GM18519 (cell line): ENCODE measurements around the gene B4GALT6.

ENCODE experiments used
- ATAC-seq: cut with Tn5 transposase; IDR thresholded peaks from one replicate; pipeline ENCODE4 v1.9.1; 2021; ENCODE audit warnings: mild to moderate bottlenecking, moderate library complexity; ENCODE audit not compliant: unreplicated experiment, low FRiP score

The B4GALT6 gene

GRCh38 chr18:31661965-31662364 is 22.4 kb downstream of the B4GALT6 start:
- no peak for ATAC-seq

- ATAC-seq, result no peak
Measured at GRCh38 chr18:31660763-31661162, 23.6 kb downstream of the B4GALT6 start.

GRCh38 chr18:31659576-31660177 is 24.7 kb downstream of the B4GALT6 start:
- no peak for ATAC-seq

GRCh38 chr18:31658670-31659575 is 25.5 kb downstream of the B4GALT6 start:
- ATAC-seq, result peak; percentile 59

GRCh38 chr18:31657823-31658669 is 26.3 kb downstream of the B4GALT6 start:
- ATAC-seq, result peak; percentile 72

- ATAC-seq, result no peak
Measured at GRCh38 chr18:31656754-31657153, 27.6 kb downstream of the B4GALT6 start.

GRCh38 chr18:31655354-31655753 is 29.0 kb downstream of the B4GALT6 start:
- no peak for ATAC-seq

- ATAC-seq, result no peak
Measured at GRCh38 chr18:31652877-31653276, 31.5 kb downstream of the B4GALT6 start.

- no peak for ATAC-seq
Measured at GRCh38 chr18:31652357-31652756, 32.0 kb downstream of the B4GALT6 start.

GRCh38 chr18:31651369-31651768 is 33.0 kb downstream of the B4GALT6 start:
- ATAC-seq, result no peak

- peak; percentile 34 for ATAC-seq
Measured at GRCh38 chr18:31649978-31650719, 34.2 kb downstream of the B4GALT6 start.

GRCh38 chr18:31649449-31649848 is 34.9 kb downstream of the B4GALT6 start:
- ATAC-seq, result no peak

GRCh38 chr18:31648966-31649429 is 35.4 kb downstream of the B4GALT6 start:
- ATAC-seq, result peak; percentile 79

- no peak for ATAC-seq
Measured at GRCh38 chr18:31648458-31648857, 35.9 kb downstream of the B4GALT6 start.

GRCh38 chr18:31647127-31647753 is 37.1 kb downstream of the B4GALT6 start:
- ATAC-seq, result no peak

- ATAC-seq, result no peak
Measured at GRCh38 chr18:31646332-31647126, 37.9 kb downstream of the B4GALT6 start.

GRCh38 chr18:31645411-31645810 is 39.0 kb downstream of the B4GALT6 start:
- no peak for ATAC-seq

- ATAC-seq, result no peak
Measured at GRCh38 chr18:31643003-31643402, 41.4 kb downstream of the B4GALT6 start.

- ATAC-seq, result no peak
Measured at GRCh38 chr18:31637445-31637844, 46.9 kb downstream of the B4GALT6 start.
